SU-DHL-6 (cell line): ENCODE results near the gene MGMT.

Source experiments
- CTCF ChIP-seq: fragments of 200-600 bp; sonication (generic); IDR thresholded peaks from one replicate; pipeline ENCODE4 v1.5.1; 2017; ENCODE audit warnings: antibody characterized with exemption, mild to moderate bottlenecking, low read length, moderate library complexity; ENCODE audit not compliant: insufficient read depth, poor library complexity, severe bottlenecking
- EZH2phosphoT487 ChIP-seq: fragments of 200-600 bp; sonication (generic), shearing (Covaris generic); conservative IDR thresholded peaks from 2 replicates; pipeline ENCODE4 v1.6.1; 2018; ENCODE audit warnings: mild to moderate bottlenecking, antibody characterized with exemption, low read length, moderate library complexity, mixed read lengths

- TF ChIP-seq EZH2phosphoT487: no peak
- no peak for TF ChIP-seq CTCF
Observed at GRCh38 chr10:129756912-129757901, 290.2 kb downstream of the MGMT start.
